Bronchial epithelial cell (primary cell): ENCODE measurements around the gene CACNA2D3. TPM values are rescaled to one million over a fixed set of nuclear protein-coding genes. Genes with fewer than 3 reads are reported as not detected.

Source experiments
- DNase-seq: peaks from one replicate; pipeline ENCODE4 v3.0.0-alpha.2; 2010; ENCODE audit warnings: low read depth
- FAIRE-seq: peaks from 2 replicates; lab custom pipeline; 2011; peaks lifted over from hg19 to GRCh38; lab: Jason Lieb, UNC
- H3K27me3 ChIP-seq: 2 replicates; pipeline ENCODE4 v1.5.1; 2011; ENCODE audit warnings: low read length; ENCODE audit not compliant: control insufficient read depth, insufficient read depth
- H3K36me3 ChIP-seq: 2 replicates; pipeline ENCODE4 v1.5.1; 2011; ENCODE audit warnings: low read length; ENCODE audit not compliant: control insufficient read depth, insufficient read depth
- H3K4me3 ChIP-seq: 2 replicates; pipeline ENCODE4 v1.5.1; 2011; ENCODE audit warnings: mild to moderate bottlenecking, low read depth, low read length, control low read depth
- total RNA-seq: library from RNA; depleted of rRNA; stranded (reverse); fragments of >200 nt; gene quantifications from 2 replicates; pipeline ENCODE4 v1.2.1, GENCODE V29; 2014
- TF ChIP-seq, protein P1 (sequence below): IDR thresholded peaks from 2 replicates; pipeline ENCODE4 v1.5.1; 2011; ENCODE audit warnings: mild to moderate bottlenecking, moderate library complexity, low read length, control low read depth, inconsistent platforms; ENCODE audit not compliant: insufficient read depth, severe bottlenecking

Gene CACNA2D3
- total RNA-seq, 1 donor from 2014 or later, result not detected

GRCh38 chr3:54342676-54343075, 220.3 kb downstream of the CACNA2D3 start:
- Histone ChIP-seq H3K27me3 (no peaks in the 10 kb centered on the region), H3K4me3 (no peak overlapping the region), H3K36me3 (no peaks in the 10 kb centered on the region)
- TF ChIP-seq, protein P1, sequence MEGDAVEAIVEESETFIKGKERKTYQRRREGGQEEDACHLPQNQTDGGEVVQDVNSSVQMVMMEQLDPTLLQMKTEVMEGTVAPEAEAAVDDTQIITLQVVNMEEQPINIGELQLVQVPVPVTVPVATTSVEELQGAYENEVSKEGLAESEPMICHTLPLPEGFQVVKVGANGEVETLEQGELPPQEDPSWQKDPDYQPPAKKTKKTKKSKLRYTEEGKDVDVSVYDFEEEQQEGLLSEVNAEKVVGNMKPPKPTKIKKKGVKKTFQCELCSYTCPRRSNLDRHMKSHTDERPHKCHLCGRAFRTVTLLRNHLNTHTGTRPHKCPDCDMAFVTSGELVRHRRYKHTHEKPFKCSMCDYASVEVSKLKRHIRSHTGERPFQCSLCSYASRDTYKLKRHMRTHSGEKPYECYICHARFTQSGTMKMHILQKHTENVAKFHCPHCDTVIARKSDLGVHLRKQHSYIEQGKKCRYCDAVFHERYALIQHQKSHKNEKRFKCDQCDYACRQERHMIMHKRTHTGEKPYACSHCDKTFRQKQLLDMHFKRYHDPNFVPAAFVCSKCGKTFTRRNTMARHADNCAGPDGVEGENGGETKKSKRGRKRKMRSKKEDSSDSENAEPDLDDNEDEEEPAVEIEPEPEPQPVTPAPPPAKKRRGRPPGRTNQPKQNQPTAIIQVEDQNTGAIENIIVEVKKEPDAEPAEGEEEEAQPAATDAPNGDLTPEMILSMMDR, result no peak
- peak; percentile 52 for FAIRE-seq
- DNase-seq, result no peak

DNA sequence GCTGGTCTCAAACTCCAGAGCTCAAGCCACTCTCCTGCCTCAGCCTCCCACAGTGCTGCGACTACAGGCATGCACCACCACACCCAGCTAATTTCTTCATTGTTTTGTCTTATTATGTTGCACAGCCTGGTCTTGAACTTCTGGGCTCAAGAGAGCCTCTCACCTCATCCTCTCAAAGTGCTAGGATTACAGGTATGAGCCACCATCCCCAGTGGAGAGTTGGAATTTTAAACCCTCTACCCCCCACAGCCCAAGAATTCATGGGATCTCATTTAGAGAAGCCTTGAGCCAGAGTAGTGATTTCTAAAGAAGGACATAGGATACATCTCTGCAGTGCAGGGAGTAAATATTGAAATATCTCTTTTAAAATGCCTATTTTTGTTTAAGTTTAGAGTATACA, 221.1 kb downstream of the CACNA2D3 start:
- TF ChIP-seq, protein P1, result no peak
- H3K4me3 ChIP-seq, result no peak overlapping the region
- no peaks in the 10 kb centered on the region for H3K36me3 ChIP-seq
- no peak for FAIRE-seq
- no peak for DNase-seq
- H3K27me3 ChIP-seq, result no peaks in the 10 kb centered on the region

- Histone ChIP-seq H3K27me3 (no peaks in the 10 kb centered on the region), H3K36me3 (no peaks in the 10 kb centered on the region), H3K4me3 (no peak overlapping the region)
- TF ChIP-seq, protein P1, result no peak
- DNase-seq (no peak), FAIRE-seq (no peak)
These were observed 222.4 kb downstream of the CACNA2D3 start for GRCh38 chr3:54344601-54345231.

DNA sequence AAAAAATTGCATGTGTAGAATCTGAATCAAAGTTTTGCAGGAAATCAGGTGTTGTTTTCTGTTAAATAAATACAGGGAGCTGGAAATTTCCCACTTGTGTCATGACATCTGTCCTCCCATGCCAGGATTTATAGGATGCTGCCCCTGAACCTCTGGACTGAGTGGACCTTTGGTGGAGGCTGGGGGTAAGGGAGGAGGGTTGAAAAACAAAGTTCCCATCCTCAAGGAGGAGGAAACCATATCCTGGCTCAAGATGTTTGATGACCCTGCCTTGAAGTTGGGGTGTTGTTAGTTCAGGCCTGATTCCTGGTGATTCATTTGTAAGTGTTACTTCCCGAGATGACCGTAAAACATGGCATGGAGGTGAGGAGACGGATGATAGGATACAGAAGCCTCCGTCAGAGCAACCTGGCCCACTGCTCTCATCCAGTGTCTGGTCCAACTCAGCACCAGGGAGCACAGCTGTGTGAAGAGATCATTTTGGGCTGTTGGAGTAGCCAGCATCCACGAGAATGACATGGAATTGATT, 223.6 kb downstream of the CACNA2D3 start:
- no peak for DNase-seq
- FAIRE-seq, result no peak
- TF ChIP-seq, protein P1, result no peak

DNA sequence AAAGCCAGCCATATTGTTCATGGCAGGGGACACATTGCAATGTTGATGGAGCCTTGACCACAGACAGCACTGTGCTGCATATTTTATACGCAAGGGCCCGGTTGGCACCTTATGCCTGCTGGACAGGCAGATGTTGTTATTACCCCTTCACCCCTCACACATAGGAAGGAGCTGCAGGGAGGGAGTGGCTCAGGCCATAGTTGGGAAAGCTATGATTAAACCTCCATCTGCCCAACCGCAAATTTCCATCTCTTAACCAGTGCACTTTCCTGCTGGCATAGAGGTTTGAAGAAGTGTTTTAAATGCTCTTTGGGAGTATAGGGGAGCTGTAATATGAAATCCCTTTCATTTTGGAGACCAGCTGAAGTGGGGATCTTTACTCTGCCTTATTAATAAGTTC, 224.7 kb downstream of the CACNA2D3 start:
- no peak for FAIRE-seq
- Histone ChIP-seq H3K36me3 (no peaks in the 10 kb centered on the region), H3K4me3 (no peak overlapping the region), H3K27me3 (no peaks in the 10 kb centered on the region)
- TF ChIP-seq, protein P1, result no peak
- DNase-seq, result no peak

More for the DNA sequence above, 223.6 kb downstream of the CACNA2D3 start:
- no peak overlapping the region for H3K4me3 ChIP-seq
- H3K27me3 ChIP-seq, result no peaks in the 10 kb centered on the region
- H3K36me3 ChIP-seq, result no peaks in the 10 kb centered on the region
